Stimulated activated naive B cell treated with anti-CD40 and anti-IgM and Interleukin-4, amounts not matched to agents 10 μg/mL and 1 μg/mL and 100 μg/mL, for 72 hours (primary cell): ENCODE measurements around the gene BANP.
A peak's percentile ranks its signal among the peaks of the same experiment; 100 is the strongest.
"Not testable (repeated sequence)": the region's sequence is repeated elsewhere in the genome, so short reads cannot be mapped to it uniquely, and the experiment has no call there.

ENCODE experiments used
- ATAC-seq, 2 donors: fragments of 150-1000 bp; cut with Tn5 transposase; replicated peaks; 2 replicates each; pipeline ENCODE4 v1.10.0; 2021; ENCODE audit warnings: moderate library complexity in 1 of 2
- DNase-seq: peaks from one replicate; pipeline ENCODE4 v3.0.0; 2021
- H3K27ac Mint-ChIP-seq: one replicate; pipeline ENCODE4 v1.8.0; 2022; ENCODE audit warnings: mild to moderate bottlenecking, mixed read lengths
- H3K27me3 Mint-ChIP-seq, 2 donors: one replicate each; pipeline ENCODE4 v1.8.0; 2022; ENCODE audit warnings: mixed read lengths in 2 of 2
- H3K36me3 Mint-ChIP-seq, 2 donors: one replicate each; pipeline ENCODE4 v1.8.0; 2022; ENCODE audit warnings: mixed read lengths in 2 of 2, mild to moderate bottlenecking in 1 of 2
- H3K4me1 Mint-ChIP-seq, 2 donors: one replicate each; pipeline ENCODE4 v1.8.0; 2022; ENCODE audit warnings: mixed read lengths in 2 of 2, mild to moderate bottlenecking in 1 of 2
- H3K4me3 Mint-ChIP-seq, 2 donors: one replicate each; pipeline ENCODE4 v1.8.0; 2022; ENCODE audit warnings: mild to moderate bottlenecking in 2 of 2, mixed read lengths in 2 of 2, moderate library complexity in 1 of 2
- H3K9me3 Mint-ChIP-seq, 2 donors: one replicate each; pipeline ENCODE4 v1.8.0; 2022; ENCODE audit warnings: mixed read lengths in 2 of 2, mild to moderate bottlenecking in 1 of 2

BANP gene

DNA sequence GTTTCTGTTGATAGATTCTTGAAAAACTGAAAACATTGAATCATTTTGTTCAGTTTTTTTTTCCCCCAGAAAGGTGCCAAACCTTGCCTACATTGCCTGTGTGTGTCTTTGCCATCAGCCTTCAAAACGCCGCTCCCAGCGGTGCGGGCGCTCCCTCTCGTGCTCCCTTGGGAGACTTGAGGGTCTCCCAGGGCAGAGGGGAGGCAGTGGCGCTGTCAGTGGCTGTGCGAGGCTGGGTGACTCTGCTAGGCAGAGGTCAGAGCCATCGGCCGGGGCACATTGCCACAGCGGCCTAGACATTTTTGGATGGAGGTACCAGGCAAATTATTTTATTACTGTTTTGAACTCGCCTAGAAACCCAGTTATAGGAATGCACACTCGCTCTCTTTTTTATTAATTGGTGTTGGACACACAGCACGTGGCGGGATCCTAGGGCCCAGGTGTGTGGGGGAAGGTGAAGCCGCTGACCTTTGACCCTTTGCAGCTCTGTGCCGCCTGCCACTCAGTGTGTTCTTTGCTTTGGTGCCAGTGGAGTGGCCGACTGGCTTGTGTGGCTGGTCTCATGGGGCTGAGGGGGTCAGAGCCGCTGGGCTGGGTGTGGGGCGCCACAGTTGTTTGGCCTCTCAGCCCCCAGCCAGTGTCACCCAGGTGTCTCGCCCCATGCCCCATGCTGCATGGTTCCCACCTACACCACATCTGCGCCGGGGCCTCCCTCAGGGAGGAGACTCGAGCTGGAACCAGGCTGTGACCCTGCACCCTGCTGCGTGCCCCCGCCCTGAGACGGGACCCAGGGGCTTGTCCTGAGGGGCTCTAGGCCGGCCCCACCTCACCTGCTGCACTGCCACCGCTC is 115.7 kb downstream of the BANP start:
- H3K4me1 Mint-ChIP-seq = peaks cover 38 to 53% of the 10 kb centered on the region in 2 donors
- peaks cover 0 to 3% of the 10 kb centered on the region in 2 donors for H3K9me3 Mint-ChIP-seq
- peaks cover 51 to 58% of the 10 kb centered on the region in 2 donors for H3K36me3 Mint-ChIP-seq
- ATAC-seq = no peak
- peak overlapping the region in 1 of 2 donors; percentile 75 for H3K4me3 Mint-ChIP-seq
- H3K27ac Mint-ChIP-seq = peak overlapping the region; percentile 99
- no peak for DNase-seq
- no peaks in the 10 kb centered on the region for H3K27me3 Mint-ChIP-seq

DNA sequence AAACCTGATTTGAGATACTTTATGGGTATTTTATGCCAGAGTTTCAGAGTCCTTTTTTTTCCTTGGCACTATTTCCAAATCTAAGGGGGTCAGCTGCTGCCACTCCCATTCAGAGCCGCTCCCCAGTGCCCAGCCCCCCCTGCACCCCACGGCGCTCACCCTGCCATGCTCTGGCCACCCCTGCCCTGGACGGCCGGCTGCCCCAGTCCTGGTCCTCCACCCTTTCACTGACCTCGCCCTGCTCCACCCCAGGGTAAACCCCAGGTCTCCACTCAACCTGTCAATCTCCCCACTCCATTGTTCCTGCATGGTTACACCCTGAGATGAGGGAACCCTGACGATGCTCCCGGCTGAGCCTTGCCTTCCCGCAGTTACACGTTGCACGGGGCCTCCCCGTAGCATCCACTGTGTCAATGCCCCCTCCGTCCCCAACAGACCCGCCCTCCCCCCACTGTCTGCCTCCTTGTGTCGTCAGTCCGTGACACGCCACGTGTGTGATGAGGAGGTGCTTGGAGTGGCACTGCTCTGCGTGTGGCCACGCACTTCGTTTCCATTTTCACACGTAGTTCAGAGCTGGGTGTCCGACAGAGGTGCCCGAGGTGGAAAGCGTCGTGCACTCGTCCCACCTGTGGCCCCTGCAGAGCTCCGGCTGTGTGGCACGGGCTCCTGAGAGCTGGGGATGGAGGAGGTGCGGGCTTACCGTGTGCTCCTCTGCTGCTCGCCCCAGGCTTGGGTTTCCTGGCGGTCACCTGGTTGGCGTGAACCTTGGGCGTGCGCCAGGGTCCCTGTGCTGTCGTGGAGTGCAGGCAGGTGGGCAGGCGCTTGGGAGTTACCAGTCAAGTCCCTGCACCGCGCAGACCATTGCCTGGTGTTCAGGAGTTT is 116.5 kb downstream of the BANP start:
- Mint-ChIP-seq H3K4me3 (peak overlapping the region; percentile 66 to 75), H3K4me1 (peaks cover 38 to 53% of the 10 kb centered on the region in 2 donors), H3K27me3 (no peaks in the 10 kb centered on the region), H3K36me3 (peaks cover 51 to 60% of the 10 kb centered on the region in 2 donors), H3K27ac (peak overlapping the region; percentile 99), H3K9me3 (peaks cover 0 to 3% of the 10 kb centered on the region in 2 donors)
- DNase-seq (no peak), ATAC-seq (no peak)

DNA sequence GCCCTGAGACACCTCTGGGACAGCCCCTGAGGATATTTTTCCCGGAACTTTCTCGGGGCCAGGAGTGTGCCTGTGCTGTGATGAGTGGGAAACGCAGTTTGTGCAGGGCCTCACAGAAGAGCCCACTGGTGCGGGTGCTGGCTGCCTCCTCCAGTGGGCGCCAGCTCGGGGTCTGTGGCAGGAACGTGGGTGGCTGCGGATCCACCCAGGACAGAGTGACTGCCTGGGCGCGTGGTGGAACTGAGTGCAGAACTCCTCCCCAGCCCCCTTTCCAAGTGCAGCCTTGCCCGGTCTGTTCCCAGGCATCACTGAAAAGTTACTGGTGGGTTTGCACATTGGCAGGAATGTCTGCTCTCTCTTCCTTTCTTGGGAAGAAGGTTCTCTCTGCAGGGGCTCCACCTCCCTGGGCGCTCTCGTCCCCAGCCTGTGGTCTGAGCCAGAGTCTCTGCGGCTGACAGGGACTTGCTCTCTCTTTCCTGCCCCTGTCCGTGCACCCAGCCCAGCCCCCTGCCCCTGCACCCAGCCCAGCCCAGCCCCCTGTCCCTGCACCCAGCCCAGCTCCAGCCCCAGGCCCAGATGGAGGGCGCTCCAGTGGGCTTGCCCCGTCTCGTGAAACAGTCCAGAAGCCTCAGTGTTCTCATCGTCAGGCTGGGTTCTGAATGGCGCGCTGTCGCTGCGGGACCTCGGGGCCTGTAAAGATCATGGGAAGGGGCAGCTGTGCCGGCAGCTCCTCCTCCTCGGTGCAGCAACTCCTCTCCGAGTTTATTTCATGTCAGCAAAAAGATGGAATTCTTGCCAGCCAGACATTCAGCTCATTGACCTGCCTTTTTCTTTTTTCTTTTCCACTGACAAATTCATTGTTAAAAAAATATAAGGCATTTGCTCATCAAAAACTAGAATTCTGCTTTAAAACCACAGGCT is 117.5 kb downstream of the BANP start:
- H3K4me3 Mint-ChIP-seq = peak overlapping the region; percentile 66 to 75
- ATAC-seq (no peak), DNase-seq (no peak)
- peak overlapping the region; percentile 99 for H3K27ac Mint-ChIP-seq
- H3K9me3 Mint-ChIP-seq = peaks cover 0 to 3% of the 10 kb centered on the region in 2 donors
- peaks cover 52 to 64% of the 10 kb centered on the region in 2 donors for H3K36me3 Mint-ChIP-seq
- H3K4me1 Mint-ChIP-seq = peaks cover 38 to 53% of the 10 kb centered on the region in 2 donors
- H3K27me3 Mint-ChIP-seq = no peaks in the 10 kb centered on the region

DNA sequence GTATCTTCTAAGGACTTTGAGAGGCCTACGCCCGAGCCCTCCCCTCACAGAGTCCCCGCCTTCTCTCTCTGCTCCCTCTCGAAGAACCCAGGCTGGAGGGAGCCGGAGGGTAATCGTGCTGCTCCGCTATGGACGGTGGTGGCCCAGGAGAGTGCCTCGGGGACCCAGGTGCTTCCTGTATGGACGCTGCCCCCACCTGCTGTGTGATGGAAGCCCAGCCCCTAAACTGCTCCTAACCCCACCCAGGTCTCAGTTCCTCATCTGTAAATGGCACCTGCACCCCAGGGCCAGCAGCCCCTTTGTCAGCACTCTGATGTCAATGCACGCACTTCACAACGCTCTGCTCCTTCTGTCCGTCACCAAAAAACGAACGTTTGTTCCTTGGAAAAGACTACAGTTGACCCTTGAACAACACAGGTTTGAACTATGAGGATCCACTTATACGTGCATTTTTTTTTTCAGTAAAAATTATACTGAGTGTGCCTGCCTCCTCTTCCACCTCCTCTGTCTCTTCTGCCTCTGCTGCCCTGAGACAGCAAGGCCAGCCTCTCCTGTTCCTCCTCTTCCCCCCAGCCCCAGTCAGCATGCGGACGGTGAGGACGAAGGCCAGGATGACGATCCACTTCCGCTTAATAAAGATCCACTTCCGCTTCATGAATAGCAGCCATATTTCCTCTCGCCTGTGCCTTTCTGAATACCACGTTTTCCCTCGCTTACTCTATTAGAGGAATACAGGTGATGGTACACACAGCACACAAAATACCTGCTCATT is 118.3 kb downstream of the BANP start:
- Mint-ChIP-seq H3K27ac (peak overlapping the region; percentile 99), H3K36me3 (peaks cover 50 to 62% of the 10 kb centered on the region in 2 donors), H3K27me3 (no peaks in the 10 kb centered on the region), H3K9me3 (peaks cover 0 to 3% of the 10 kb centered on the region in 2 donors), H3K4me3 (peak overlapping the region; percentile 66 to 75), H3K4me1 (peaks cover 38 to 53% of the 10 kb centered on the region in 2 donors)
- ATAC-seq (peak; percentile 95 to 97), DNase-seq (peak; percentile 95)

DNA sequence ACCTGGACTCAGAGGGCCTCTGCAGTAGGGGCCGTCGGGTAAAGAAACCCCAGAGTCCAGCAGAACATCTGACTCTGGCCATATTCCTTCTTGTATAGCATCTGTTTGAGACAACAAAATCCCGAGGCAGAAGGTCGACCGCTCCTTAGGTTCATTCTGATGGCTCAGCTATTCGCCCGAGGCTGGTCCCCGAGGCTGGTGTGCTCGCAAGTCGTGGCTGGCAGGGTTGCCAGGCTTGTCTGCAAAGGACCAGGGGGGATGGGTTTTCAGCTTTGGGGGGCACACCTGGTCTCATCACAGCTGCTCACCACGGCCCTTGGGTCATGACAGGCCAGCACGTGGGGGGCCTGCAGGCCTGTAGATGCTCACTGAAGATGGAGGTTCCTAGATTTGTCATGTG is 119.1 kb downstream of the BANP start:
- Mint-ChIP-seq H3K36me3 (peaks cover 45 to 57% of the 10 kb centered on the region in 2 donors), H3K27ac (peak overlapping the region; percentile 99), H3K9me3 (peaks cover 0 to 3% of the 10 kb centered on the region in 2 donors), H3K4me1 (peaks cover 37 to 53% of the 10 kb centered on the region in 2 donors), H3K27me3 (no peaks in the 10 kb centered on the region), H3K4me3 (peak overlapping the region in 1 of 2 donors; percentile 75)
- ATAC-seq (no peak), DNase-seq (no peak)

DNA sequence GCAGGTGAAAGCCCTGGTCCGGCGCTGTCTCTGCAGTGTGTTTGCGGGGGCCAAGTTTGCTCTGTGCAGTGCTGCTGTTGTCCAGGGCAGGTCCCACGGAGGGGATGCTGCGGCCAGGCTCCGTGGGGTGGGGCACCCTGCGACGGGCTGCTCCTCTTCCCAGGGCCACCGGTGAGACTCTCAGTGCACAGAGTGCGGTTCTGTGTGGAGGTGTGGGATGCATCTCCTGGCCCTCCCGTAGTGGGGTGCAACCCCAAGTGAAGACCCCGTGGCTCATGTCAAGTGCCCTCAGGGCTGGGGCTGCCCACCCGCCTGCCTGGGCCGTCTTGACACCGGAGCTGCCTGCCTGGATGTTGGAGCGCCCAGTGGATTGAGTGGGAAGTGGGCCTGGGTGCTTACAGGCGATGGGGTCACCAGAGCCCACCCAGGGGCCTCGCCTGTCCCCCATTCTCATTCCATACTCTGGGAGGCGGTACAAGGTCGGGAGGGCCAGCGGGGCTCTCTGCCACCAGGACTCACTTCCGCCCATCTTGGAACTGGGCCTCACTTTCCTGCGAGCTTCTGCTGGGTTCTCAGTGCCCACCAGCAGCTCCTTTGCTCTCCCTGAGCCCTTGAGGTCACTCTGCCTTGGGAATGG is 119.9 kb downstream of the BANP start:
- peak overlapping the region; percentile 99 for H3K27ac Mint-ChIP-seq
- peaks cover 45 to 58% of the 10 kb centered on the region in 2 donors for H3K36me3 Mint-ChIP-seq
- no peaks in the 10 kb centered on the region for H3K27me3 Mint-ChIP-seq
- H3K9me3 Mint-ChIP-seq = peaks cover 0 to 3% of the 10 kb centered on the region in 2 donors
- ATAC-seq = no peak
- H3K4me1 Mint-ChIP-seq = peaks cover 35 to 53% of the 10 kb centered on the region in 2 donors
- no peak overlapping the region for H3K4me3 Mint-ChIP-seq
- DNase-seq = no peak

DNA sequence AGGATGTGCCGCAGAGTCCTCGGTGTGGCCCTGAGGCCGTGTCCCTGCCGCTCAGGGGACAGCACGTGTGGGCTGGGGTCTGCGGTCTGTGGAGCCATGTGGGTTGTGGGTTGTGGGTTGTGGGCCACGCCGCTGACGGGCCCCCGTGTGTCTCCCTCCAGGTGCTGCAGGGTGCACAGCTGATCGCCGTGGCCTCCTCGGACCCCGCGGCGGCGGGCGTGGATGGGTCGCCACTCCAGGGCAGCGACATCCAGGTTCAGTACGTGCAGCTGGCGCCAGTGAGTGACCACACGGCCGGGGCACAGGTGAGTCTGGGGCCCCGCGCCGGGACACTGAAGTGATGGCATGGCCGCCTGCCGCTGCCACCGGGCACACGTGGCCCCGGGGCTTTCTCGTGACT is 120.7 kb downstream of the BANP start:
- H3K36me3 Mint-ChIP-seq = peaks cover 45 to 59% of the 10 kb centered on the region in 2 donors
- peak overlapping the region; percentile 75 for H3K27ac Mint-ChIP-seq
- no peak for ATAC-seq
- peak overlapping the region in 1 of 2 donors; percentile 44 for H3K4me3 Mint-ChIP-seq
- no peak for DNase-seq
- H3K4me1 Mint-ChIP-seq = peaks cover 36 to 54% of the 10 kb centered on the region in 2 donors
- no peaks in the 10 kb centered on the region for H3K27me3 Mint-ChIP-seq
- H3K9me3 Mint-ChIP-seq = peaks cover 0 to 3% of the 10 kb centered on the region in 2 donors

DNA sequence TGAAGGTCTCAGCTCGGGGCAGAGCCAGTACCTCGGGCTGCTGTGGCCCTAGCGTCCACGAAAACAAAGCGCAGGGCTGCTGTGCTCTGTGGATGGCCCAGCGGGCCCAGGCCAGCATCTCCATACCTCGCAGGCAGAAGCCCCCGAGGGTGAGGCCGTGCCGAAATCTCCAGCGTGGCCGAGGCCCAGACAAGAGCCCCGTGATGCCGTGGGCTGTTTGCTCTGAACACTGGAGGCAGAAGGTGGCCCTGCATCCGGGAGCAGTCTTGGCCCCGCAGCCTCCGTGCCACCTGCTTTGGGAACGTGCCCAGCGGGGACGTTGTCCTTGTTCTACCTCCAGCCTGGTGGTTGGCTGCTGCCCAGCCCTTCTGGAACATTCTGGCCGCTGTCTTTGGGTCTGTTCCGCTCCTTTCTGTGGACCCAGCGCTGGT is 121.4 kb downstream of the BANP start:
- Mint-ChIP-seq H3K4me1 (peaks cover 32 to 53% of the 10 kb centered on the region in 2 donors), H3K36me3 (peaks cover 45 to 58% of the 10 kb centered on the region in 2 donors), H3K27ac (no peak overlapping the region), H3K4me3 (no peak overlapping the region), H3K27me3 (no peaks in the 10 kb centered on the region), H3K9me3 (peaks cover 0 to 3% of the 10 kb centered on the region in 2 donors)
- DNase-seq = no peak
- no peak for ATAC-seq

DNA sequence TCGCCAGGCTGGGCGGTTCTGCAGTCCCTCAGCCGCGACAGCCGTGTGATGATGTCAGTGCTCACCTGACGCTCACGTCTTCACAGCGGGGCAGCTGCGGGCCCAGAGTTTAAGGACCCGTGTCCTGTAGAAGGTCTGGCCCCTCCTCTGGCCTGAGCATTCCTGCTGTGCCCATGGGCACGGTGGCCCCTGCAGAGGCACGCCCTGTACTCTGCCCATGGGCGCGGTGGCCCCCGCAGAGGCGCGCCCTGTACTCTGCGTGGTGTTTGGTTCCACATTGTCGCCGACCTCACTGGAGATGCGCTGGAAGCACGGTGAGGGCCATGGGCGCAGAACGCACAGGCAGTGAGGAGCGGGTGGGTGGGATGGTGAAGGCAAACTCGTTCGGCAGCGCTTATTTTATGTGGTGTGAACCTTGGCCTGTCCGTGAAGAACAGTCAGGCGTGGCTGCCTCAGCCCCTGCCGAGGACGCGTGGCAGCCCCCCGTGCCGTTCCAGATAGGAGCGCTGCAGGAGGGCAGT is 122.0 kb downstream of the BANP start:
- H3K27me3 Mint-ChIP-seq = no peaks in the 10 kb centered on the region
- peaks cover 27 to 47% of the 10 kb centered on the region in 2 donors for H3K4me1 Mint-ChIP-seq
- no peak overlapping the region for H3K27ac Mint-ChIP-seq
- ATAC-seq (no peak), DNase-seq (no peak)
- H3K4me3 Mint-ChIP-seq = no peak overlapping the region
- peaks cover 0 to 3% of the 10 kb centered on the region in 2 donors for H3K9me3 Mint-ChIP-seq
- peaks cover 46 to 58% of the 10 kb centered on the region in 2 donors for H3K36me3 Mint-ChIP-seq

DNA sequence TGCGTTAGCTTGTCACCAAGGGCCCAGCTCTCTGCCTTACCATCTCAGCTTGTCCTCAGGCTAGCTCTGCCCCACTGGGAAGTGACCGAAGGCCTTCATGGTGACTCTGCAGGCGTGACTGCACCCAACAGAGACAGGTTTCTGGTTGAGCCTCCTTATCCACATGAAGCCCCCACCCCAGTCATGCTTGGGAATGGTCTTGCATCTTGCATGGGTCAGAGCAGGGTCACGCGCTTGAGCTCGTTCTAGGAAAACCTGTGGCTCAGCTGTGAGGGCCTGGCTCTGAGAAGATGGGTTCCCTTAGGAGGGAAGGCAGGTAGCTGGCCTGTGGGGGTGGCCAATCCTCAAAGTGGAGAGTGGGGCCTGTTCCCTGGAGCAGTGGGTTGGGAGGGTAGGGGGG is 122.8 kb downstream of the BANP start:
- peak overlapping the region; percentile 47 for H3K27ac Mint-ChIP-seq
- H3K36me3 Mint-ChIP-seq = peaks cover 51 to 63% of the 10 kb centered on the region in 2 donors
- H3K4me3 Mint-ChIP-seq = no peak overlapping the region
- peaks cover 0 to 3% of the 10 kb centered on the region in 2 donors for H3K9me3 Mint-ChIP-seq
- ATAC-seq (no peak), DNase-seq (no peak)
- H3K27me3 Mint-ChIP-seq = no peaks in the 10 kb centered on the region
- H3K4me1 Mint-ChIP-seq = peaks cover 21 to 39% of the 10 kb centered on the region in 2 donors

DNA sequence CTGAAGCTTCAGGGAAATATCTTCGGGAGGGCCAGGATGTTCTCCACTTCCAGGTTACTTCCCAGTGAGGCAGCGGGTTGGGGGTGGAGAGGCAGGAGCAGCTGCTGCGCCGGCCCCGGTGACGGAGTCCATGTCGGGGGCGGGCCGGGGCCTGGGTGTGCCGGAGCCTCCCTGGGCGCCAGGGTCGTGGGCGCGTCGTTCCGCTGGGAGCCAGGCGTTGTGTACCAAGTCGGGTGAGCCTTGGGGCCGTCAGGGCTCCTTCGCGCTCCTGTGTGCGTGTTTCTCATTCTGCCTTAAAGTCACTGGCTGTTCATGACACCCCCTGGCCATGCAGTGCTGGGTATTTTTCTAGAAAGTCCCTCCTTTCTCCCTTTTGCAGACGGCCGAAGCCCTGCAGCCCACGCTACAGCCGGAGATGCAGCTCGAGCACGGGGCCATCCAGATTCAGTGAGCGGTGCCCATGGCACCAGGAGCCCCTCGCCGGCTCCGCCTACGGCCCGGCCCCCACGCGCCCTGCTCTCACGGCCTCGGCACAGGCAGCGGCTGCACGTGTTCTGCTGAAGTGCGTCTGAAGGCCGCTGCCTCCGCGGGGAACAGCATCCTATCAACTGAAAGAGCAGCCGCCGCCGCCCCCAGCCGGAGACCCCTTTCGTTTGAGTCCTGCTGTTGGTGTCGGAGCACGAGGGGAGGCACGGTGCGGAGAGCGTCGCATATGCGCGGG is 125.1 kb downstream of the BANP start:
- H3K4me3 Mint-ChIP-seq = peak overlapping the region; percentile 10 to 16
- peaks cover 49 to 52% of the 10 kb centered on the region in 2 donors for H3K36me3 Mint-ChIP-seq
- H3K9me3 Mint-ChIP-seq = no peaks in the 10 kb centered on the region
- DNase-seq (no peak), ATAC-seq (no peak)
- H3K27me3 Mint-ChIP-seq = no peaks in the 10 kb centered on the region
- H3K27ac Mint-ChIP-seq = no peak overlapping the region
- peaks cover 10 to 17% of the 10 kb centered on the region in 2 donors for H3K4me1 Mint-ChIP-seq

DNA sequence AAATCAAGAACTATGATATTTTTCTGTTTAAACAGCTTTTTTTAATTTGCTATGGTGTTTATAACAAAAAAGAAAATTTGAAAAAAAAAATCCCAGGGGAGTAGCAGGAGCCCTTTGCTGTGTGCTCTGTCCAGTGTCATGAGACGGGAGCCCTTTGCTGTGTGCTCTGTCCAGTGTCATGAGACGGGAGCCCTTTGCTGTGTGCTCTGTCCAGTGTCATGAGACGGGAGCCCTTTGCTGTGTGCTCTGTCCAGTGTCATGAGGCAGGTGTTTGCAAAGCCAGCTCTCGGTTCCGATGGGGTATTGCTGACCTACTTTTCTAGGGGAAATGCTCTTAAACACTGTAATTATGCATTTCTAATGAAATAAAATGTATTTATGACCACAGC is 125.7 kb downstream of the BANP start:
- not testable (repeated sequence) for H3K4me3 Mint-ChIP-seq, H3K9me3 Mint-ChIP-seq, H3K27me3 Mint-ChIP-seq, DNase-seq
- peaks cover 43 to 47% of the 10 kb centered on the region in 2 donors for H3K36me3 Mint-ChIP-seq
- ATAC-seq = peak in 1 of 2 donors; percentile 4
- peak overlapping the region; percentile 56 for H3K27ac Mint-ChIP-seq
- peaks cover 8 to 12% of the 10 kb centered on the region in 2 donors for H3K4me1 Mint-ChIP-seq
